ENCODE results near the gene TBC1D10A.

- TF ChIP-seq POLR2AphosphoS5 (IDR thresholded peaks at IDR 0.05) (no peak), POLR2A (IDR thresholded peaks at IDR 0.05) (no peak)
These were observed 14.4 kb upstream of the TBC1D10A start for GRCh38 chr22:30340911-30341685.
